AG20443 (cell line): ENCODE results near the gene C20orf96.

ENCODE experiments used
- DNase-seq: peaks from one replicate; pipeline ENCODE4 v3.0.0; 2012; ENCODE audit warnings: low spot score, mixed read lengths

The C20orf96 gene

DNA sequence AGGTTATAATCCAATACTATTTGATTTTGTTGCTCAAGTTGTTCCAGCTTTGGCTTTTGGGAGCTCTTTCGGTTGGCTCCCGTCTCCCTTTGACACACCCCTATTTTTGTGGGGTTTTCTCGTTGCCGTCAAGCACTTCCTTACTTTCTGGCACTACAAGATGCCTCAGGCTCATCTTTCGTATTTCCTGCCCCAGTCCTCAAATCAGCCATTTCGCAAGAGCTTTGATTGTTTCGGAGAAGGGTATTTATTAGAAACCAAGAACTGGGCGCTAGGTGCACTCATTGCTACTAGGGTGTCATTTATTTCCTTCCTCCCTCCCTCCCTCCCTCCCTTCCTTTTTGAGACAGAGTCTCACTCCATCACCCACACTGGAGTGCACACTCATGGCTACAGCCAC lies 21.5 kb upstream of the C20orf96 start:
- DNase-seq: no peak

DNA sequence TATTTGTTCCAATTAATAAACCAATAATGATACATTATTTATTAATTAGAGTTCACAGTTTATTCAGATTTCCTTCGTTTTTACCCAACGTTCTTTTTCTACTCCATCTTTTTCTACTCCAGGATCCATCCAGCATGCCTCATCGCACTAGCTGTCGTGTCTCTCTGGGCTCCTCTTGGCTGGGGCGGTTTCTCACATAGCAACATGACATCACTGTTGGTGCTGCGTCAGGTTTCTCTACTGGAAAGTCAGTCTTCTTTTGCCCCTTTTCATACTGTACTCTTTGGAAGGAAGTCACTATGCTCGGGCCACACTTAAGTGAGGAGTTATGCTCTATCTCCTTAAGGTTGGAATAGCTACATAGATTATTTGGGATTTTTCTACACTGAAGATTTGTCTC lies 21.1 kb upstream of the C20orf96 start:
- no peak for DNase-seq

DNA sequence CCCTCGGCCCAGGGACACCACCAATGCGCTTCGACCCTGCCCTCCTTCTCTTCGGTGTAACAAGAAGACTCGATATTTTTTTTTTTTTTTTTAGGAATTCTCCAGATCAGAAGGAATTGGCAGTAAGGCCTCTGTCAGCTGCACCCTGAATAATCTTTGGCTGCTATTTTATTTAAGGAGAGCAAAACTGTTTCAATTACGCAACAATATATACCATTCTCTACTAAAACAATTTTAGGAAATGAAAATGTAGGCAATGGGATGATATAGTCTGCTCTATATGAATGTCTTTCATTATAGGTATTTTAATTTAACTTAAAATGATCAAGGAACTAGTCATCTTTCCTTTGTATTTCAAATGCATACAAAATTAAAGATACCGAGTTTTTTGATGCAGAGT lies 20.1 kb upstream of the C20orf96 start:
- DNase-seq: no peak

DNA sequence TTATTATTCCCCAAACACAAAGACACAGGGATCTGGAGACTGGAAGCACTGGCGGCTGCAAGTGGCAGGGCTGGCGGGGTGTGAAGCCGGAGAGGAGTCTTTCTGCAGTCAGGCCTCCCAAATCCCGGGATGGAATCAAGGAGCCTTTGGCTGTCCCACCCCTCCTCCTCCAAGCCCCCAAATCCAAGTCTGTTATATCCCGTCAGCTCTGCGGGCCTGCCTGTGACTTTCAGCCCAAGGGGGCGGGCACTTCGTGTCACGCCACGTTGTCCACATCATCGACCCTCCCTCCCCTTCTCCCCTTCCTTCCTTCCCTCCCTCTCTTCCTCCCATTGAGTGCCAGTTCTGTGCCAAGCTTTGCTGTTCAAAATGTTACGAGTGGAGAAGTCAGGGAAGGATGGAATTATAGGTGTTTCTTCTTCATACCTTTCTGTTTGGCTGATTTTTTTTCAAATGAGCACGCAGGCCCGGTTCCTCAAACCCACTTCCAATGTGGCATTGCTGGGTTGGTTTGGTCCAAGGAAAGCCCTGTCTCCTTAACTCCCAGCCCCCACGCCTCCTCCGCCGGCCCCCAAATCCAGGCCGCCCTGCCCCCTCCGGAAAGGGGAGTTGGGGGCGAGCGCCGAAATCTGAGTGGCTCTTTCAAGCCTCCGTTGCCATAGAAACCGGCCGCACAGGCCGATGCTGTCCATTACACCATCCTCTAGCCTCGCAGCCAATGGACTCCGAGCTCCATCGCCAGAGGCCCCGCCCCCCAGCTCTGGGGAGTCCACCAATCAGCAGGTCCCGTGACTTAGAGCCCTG lies 19.5 kb upstream of the C20orf96 start:
- DNase-seq: peak; percentile 99

DNA sequence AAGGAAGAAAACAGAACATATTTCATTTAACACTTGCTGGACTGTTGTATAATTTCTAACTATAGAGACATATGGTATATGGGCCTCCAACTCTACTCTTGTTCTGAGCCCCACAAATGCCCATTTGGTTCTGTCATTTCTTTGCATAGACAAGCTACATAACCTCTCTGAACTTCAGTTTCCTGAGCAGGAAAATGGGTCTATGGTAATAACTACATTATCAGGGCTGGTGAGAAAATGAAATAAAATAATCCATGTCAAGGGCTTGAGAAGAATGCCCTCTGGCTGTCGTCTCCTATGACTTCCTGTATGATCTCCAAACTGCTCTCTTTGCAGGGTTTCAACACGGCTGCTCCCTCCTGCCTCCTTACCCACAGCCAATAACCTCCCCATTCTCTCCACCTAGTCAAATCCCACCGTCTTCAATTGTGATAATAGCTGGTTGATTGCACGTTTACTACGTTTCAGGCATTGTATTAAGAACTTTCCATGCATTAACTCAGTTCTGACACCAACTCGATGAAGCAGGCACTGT lies 18.8 kb upstream of the C20orf96 start:
- peak; percentile 26 for DNase-seq

DNA sequence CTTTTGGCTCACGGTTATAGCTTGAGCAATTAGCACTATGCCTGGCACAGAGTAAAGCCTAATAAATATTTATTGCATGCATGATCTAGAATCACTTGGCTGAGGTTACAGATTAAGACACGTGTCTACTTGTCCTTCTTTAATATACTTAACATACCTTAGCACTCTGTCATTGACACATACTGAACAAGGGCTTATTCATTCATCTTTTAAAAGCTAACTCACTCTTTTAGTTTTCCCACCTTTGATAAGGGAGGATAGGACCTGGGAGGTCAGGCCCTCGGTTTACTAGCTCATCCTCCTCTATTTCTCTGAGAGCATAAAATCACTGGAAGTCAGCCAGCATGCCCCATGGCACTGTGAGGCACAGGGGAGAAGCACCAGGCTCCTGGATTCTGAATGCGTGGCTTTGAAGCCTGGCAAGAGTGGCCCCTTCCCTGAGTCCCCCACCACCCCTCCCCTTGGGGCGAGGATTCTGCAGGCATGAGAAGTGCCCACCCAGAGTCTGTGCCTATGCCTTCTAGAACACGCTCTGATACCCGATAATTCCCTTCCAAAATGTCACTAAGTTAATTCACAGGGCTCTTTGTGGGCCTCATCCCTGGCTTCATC lies 18.0 kb upstream of the C20orf96 start:
- no peak for DNase-seq

DNA sequence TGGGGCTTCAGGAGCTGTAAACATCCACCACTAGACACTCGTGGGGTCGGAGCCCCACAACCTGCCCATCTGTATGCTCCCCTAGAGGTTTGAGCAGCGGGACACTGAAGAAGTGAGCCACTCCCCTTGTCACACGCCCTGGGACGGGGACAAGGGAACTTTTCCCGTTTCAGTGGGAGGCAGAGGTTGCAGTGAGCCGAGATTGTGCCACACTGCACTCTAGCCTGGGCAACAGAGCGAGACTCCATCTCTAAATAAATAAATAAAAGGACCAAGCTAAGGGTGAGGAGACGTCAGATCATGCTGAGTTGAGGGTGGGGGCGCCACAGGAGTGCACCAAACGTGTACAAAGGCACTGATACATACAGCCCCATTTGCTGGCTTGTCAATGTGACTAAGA lies 15.2 kb upstream of the C20orf96 start:
- no peak for DNase-seq

DNA sequence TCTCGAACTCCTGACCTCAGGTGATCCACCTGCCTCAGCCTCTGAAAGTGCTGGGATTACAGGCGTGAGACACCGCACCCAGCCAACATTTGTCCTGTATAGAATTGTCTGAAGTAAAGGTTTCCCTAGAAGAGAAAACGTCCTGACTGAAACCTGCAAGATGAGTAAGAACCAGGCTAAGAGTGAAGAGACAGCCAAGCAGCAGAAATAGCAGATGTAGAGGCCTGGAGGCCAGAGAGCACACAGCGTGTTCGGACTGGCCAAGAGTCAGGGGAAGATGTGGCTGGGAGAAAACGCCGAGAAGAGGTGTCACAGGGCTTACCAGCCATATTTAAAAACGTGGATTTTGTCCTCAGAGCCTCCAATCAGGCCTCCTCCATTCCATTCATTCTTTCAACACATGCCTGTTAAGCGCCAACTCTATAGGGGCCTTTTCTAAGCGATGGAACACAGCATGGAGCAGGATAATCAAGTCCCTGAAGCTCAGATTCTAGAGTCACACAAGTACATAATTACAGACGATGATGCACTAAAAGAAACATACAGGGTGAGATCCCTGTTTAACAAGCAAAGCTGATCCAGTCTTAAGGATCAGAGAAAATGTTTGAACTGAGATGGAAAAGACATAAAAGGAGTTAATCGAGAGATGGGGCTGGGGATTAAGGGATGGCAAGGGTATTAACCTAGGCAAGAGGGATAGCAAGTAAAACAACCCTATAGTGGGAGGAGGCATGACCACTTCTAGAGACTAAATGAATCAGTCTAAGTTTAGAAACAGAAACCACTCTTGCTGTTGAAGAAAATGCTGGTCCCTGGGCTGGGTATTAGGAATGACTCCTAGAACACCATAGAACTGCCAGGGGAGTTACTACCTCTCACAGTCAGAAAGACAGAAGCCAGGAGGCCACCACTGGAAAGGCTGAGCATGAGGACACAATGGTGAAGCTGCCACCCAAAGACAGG lies 11.6 kb upstream of the C20orf96 start:
- no peak for DNase-seq

DNA sequence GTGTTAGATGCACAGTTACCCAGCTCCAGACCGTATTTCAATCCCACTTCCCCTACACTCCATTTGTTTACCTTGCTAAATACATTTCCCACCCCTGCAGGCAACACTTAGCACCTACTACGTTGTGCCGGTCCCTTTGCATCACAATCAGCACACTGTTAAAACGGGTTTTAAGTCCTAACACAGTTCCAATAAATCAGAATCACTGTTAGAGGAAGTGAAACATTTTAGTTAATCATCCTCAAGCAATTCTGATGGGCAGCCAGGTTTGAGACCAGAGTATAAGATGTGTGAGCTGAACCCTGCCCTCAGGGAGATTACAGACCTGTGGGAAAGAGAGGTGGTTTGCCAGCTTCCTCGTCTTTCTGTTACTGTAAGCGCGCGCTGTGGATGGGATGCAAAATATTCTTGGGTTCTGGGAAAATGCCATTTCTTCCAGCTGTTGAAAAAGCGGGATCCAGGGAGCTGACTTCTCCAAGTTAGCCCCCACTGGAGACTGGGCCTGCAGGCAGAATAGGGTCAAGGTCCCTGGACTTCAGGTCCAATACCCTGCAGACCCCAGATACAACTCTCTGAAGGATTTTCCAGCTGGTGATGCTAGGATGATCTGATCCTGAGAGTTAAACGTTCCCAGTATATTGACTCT lies 9.9 kb upstream of the C20orf96 start:
- no peak for DNase-seq

DNA sequence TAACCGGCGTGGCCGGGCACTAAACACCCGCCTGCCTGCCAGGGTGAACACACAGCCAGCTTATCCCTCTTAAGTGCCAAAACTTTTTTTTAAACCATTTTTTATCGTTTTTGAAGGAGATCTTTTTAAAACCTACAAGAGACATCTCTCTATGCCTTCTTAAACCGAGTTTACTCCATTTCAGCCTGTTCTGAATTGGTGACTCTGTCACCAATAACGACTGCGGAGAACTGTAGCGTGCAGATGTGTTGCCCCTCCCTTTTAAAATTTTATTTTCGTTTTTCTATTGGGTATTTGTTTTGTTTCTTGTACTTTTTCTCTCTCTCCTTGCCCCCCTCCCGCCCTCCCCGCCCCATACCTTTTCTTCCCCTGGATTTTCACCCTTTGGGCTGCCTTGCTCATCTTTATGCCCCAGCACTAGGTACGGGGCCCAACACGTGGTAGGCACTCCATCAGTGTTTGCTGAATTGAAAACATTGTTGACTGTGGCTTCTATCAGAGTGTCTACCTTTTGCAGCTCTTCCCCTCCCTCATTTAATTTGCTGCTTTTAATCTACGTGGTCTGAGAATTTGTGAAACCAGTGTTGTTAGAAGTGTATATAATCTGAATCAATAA lies 8.3 kb upstream of the C20orf96 start:
- DNase-seq: no peak

DNA sequence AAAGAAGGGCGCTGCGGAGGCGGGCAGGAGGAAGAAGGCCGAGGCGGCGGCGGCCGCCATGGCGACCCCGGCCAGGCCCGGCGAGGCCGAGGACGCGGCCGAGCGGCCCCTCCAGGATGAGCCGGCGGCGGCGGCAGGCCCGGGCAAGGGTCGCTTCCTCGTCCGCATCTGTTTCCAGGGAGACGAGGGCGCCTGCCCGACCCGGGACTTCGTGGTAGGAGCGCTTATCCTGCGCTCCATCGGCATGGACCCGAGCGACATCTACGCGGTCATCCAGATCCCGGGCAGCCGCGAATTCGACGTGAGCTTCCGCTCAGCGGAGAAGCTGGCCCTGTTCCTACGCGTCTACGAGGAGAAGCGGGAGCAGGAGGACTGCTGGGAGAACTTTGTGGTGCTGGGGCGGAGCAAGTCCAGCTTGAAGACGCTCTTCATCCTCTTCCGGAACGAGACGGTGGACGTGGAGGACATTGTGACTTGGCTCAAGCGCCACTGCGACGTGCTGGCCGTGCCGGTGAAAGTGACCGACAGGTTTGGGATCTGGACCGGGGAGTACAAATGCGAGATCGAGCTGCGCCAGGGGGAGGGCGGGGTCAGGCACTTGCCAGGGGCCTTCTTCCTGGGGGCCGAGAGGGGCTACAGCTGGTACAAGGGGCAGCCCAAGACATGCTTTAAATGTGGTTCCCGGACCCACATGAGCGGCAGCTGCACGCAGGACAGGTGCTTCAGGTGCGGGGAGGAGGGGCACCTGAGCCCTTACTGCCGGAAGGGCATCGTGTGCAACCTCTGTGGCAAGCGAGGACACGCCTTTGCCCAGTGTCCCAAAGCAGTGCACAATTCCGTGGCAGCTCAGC lies 7.6 kb upstream of the C20orf96 start:
- peak; percentile 76 for DNase-seq

DNA sequence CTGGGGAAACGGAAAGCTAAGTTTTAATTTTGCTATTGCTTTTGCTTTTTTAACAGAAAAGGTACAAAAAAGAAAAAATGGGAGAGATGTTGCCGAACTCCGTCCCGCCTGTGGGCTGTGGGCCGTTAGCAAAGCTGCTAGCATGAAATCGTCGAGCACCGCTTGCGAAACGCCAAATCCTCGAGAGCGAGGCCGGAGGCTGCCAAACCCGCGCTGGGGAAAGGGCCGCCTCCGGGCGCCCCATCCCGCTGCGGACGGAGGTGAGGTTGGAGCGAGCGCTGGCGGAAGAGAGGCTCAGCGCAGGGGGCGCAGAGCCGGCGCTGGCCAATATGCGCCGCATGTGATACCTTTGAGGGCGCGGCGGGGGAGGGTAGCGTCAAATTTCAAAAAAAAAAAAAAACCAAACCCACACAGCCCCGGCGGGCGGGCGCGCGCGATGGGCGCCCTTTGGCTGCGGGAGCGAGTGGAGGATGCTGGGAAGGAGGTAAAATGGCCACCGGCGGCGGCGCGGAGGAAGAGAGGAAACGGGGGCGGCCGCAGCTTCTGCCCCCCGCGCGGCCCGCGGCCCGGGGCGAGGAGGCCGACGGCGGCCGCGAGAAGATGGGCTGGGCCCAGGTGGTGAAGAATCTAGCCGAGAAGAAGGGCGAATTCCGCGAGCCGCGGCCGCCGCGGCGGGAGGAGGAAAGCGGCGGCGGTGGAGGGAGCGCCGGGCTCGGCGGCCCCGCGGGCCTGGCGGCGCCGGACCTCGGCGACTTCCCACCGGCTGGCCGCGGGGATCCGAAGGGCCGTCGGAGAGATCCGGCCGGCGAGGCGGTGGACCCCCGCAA lies 6.8 kb upstream of the C20orf96 start, which contains the start of gene ZCCHC3:
TSS of gene ZCCHC3 (plus strand) at position 473 of the 827 bp plus-strand sequence. CDS start at position 490, 17 bp downstream.
- DNase-seq: peak; percentile 91

DNA sequence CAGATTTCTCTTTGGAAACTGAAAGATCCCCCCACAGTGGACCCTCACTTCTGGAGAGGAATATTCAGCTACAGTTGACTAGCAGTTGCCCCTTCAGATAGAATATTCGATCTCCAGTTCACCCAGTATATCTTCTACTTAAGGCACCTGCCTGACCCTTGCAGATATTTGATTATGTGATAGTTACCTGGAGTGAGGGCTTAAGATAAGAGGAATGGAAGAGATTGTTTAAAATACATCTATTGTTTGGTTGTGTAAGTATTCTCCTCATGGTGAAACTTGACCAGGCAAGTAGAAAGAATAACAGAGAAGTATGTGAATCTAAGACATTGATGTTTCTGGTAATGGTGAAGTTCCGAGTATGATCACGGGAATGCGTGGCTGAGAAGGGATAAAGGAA lies 5.3 kb upstream of the C20orf96 start:
- no peak for DNase-seq

DNA sequence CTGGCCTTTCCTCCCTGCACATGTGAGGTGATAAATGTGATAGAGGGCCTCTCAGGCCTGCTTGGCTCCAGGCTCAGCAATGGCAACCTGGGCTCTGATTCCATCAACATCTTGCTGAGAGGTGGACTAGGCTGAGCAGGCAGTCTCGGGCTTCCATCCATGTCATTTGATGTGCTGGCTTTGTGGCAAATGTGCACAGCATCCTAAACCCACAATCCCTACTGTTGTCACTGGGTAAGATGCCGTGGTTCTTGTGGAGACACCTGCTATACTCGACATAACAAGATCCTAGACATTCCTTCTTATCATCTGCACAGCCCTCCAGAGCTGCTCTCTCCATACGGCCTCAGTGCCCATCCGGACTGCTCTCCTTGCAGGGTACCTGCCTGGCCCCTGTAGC lies 4.1 kb upstream of the C20orf96 start:
- no peak for DNase-seq

DNA sequence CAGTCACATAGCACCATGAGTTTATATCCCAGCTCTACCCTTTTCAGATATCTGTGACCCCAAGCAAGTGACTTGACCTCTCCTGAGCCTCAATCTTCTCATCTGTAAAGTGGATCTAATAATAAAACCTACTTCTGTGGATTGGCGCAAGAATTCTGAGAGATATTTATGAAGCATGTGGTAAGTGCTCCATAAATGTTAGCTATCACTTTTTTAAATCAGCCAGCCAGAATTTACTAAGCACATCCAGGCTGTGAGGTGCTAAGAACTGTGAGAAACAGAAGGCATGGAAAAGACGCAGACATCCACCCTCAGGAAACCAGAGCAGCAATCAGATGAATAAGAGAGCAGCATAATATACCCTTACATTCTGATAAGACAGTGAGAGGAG lies 862 bp downstream of the C20orf96 start:
- DNase-seq: no peak

DNA sequence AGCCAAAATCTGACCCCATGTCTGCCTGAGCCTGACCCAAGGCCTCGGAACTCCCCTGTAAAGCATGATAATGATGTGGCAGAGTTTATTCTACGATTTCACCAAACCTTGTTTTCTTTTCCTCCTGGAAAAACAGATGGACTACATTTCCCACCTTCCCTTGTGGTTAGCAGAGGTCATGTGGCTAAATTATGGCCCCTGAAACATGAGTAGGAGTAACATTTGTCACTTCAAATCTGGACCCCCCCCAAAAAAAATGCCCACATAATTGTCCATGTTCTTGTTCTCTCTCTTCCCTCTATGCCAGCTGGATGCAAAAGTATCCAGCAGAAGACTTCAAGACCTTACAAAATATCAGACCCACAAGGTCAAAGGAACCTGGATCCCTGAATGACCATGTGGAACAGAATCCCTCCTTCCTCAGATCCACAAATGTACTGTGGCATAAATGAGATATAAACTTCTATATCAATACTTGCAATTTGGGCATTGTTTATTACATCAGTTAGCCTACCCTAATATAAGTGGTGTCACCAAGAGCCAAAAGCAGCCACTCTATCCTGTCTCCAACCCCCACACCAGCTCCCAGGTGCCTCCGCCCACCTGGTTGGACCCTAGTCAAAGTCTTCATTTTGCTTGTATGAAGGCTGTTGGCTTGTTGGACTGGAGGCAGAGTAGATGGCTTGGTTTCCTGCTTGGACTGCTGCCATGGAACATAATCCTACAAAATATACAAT lies 1.4 kb downstream of the C20orf96 start:
- no peak for DNase-seq

DNA sequence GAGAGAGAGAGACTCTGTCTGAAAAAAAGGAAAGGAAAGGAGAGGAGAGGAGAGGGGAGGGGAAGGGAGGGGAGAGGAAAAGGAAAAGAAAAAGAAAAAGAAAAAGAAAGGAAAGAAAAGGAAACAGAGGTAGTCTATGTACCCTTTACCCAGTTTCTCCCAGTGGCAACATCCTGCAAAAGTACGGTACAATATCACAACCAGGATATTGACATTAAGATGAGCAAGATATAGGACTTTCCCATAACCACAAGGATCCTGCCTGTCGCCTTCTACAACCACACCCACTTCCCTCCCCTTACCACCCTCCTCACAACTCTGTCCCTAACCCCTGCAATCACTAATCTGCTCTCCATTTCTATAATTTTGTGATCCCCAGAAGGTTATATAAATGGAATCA lies 4.0 kb downstream of the C20orf96 start:
- no peak for DNase-seq

DNA sequence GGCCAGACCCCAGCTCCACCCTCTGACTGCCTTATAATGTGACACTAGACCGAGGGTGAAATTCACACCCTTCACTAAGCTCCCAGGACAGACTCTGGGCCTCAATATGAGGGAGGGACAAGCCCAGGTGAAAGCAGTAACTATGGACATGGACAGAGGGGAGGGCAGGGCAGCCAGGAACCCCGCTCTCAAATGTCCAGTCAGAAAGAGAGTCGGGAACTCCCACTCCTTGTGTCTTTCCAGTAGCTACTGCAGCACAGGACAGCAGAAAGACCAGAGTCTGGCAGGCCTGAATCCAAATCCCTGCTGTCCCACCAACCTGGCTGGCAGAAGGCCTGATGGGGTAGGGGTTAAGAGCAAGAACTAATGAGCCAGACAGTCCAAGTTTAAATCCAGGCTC lies 6.4 kb downstream of the C20orf96 start:
- no peak for DNase-seq
